Osteoblast (primary cell): ENCODE data around the gene UBE2J1. TPM values are rescaled to one million over a fixed set of nuclear protein-coding genes. Genes with fewer than 3 reads are reported as not detected.

Source experiments
- DNase-seq: peaks from one replicate; pipeline ENCODE4 v3.0.0; 2011; ENCODE audit warnings: low spot score, mixed read lengths; ENCODE audit not compliant: insufficient read length; ENCODE audit errors: missing footprints
- H2AFZ ChIP-seq: 2 replicates; pipeline ENCODE4 v1.6.0; 2011; ENCODE audit warnings: mild to moderate bottlenecking, low read length
- H3K27ac ChIP-seq: 2 replicates; pipeline ENCODE4 v1.5.1; 2011; ENCODE audit warnings: mild to moderate bottlenecking, low read depth, low read length, moderate library complexity
- H3K27me3 ChIP-seq: 2 replicates; pipeline ENCODE4 v1.6.0; 2012; ENCODE audit warnings: mild to moderate bottlenecking, control low read depth, inconsistent platforms, low read length, moderate library complexity; ENCODE audit not compliant: insufficient read depth
- H3K36me3 ChIP-seq: 2 replicates; pipeline ENCODE4 v1.5.1; 2011; ENCODE audit warnings: mild to moderate bottlenecking, low read length, control low read depth, moderate library complexity; ENCODE audit not compliant: insufficient read depth
- H3K4me1 ChIP-seq: 2 replicates; pipeline ENCODE4 v1.5.1; 2011; ENCODE audit warnings: mild to moderate bottlenecking, low read length, control low read depth, moderate library complexity; ENCODE audit not compliant: insufficient read depth
- H3K4me2 ChIP-seq: 2 replicates; pipeline ENCODE4 v1.6.0; 2011; ENCODE audit warnings: mild to moderate bottlenecking, low read length; ENCODE audit not compliant: insufficient read depth
- H3K4me3 ChIP-seq: fragments of 200-600 bp; sonication (generic); 3 replicates; pipeline ENCODE4 v1.5.1; 2012; ENCODE audit warnings: mild to moderate bottlenecking, low read length, inconsistent platforms; ENCODE audit not compliant: insufficient read depth
- H3K79me2 ChIP-seq: 2 replicates; pipeline ENCODE4 v1.6.0; 2012; ENCODE audit warnings: mild to moderate bottlenecking, low read length, control low read depth, inconsistent platforms; ENCODE audit not compliant: insufficient read depth
- H3K9me3 ChIP-seq: 2 replicates; pipeline ENCODE4 v1.5.1; 2011; ENCODE audit warnings: low read depth, low read length, control low read depth
- H4K20me1 ChIP-seq: 2 replicates; pipeline ENCODE4 v1.6.0; 2012; ENCODE audit warnings: mild to moderate bottlenecking, low read length, control low read depth; ENCODE audit not compliant: insufficient read depth
- CTCF ChIP-seq: IDR thresholded peaks from 2 replicates; pipeline ENCODE4 v1.5.1; 2011; ENCODE audit warnings: mild to moderate bottlenecking, low read depth, low read length, moderate library complexity; ENCODE audit errors: extremely low read depth
- total RNA-seq: library from RNA; depleted of rRNA; stranded (reverse); fragments of >200 nt; gene quantifications from 2 replicates; pipeline ENCODE4 v1.2.3, GENCODE V29; 2012

UBE2J1 gene
- total RNA-seq, 1 donor, result 44.5 TPM

GRCh38 chr6:89347825-89348224 lies 4.7 kb downstream of the UBE2J1 start:
- Histone ChIP-seq H3K4me2 (no peak overlapping the region), H3K27me3 (no peaks in the 10 kb centered on the region), H2AFZ (no peak overlapping the region), H4K20me1 (peaks cover 62% of the 10 kb centered on the region), H3K9me3 (no peaks in the 10 kb centered on the region), H3K36me3 (peaks cover 2% of the 10 kb centered on the region), H3K27ac (no peak overlapping the region), H3K4me3 (no peak overlapping the region), H3K79me2 (peaks cover 88% of the 10 kb centered on the region), H3K4me1 (peaks cover 22% of the 10 kb centered on the region)
- peak; percentile 83 for DNase-seq
- no peak for TF ChIP-seq CTCF

GRCh38 chr6:89346433-89346832 lies 6.1 kb downstream of the UBE2J1 start:
- no peak for TF ChIP-seq CTCF
- no peak overlapping the region for H3K4me3 ChIP-seq
- H3K9me3 ChIP-seq, result no peaks in the 10 kb centered on the region
- peaks cover 10% of the 10 kb centered on the region for H3K36me3 ChIP-seq
- H3K4me2 ChIP-seq, result no peak overlapping the region
- H4K20me1 ChIP-seq, result peaks cover 61% of the 10 kb centered on the region
- H3K79me2 ChIP-seq, result peaks cover 79% of the 10 kb centered on the region
- no peaks in the 10 kb centered on the region for H3K27me3 ChIP-seq
- peaks cover 21% of the 10 kb centered on the region for H3K4me1 ChIP-seq
- DNase-seq, result no peak
- no peak overlapping the region for H2AFZ ChIP-seq
- H3K27ac ChIP-seq, result no peak overlapping the region

GRCh38 chr6:89339565-89339964 lies 13.0 kb downstream of the UBE2J1 start:
- Histone ChIP-seq H4K20me1 (peaks cover 10% of the 10 kb centered on the region), H3K27me3 (no peaks in the 10 kb centered on the region), H3K27ac (no peak overlapping the region), H3K4me1 (no peaks in the 10 kb centered on the region), H2AFZ (no peak overlapping the region), H3K36me3 (peaks cover 50% of the 10 kb centered on the region), H3K9me3 (no peaks in the 10 kb centered on the region), H3K4me2 (no peak overlapping the region), H3K79me2 (peaks cover 11% of the 10 kb centered on the region), H3K4me3 (no peak overlapping the region)
- no peak for TF ChIP-seq CTCF
- no peak for DNase-seq

- Histone ChIP-seq H3K4me1 (no peaks in the 10 kb centered on the region), H3K79me2 (no peaks in the 10 kb centered on the region), H3K4me2 (no peak overlapping the region), H2AFZ (no peak overlapping the region), H4K20me1 (no peaks in the 10 kb centered on the region), H3K27me3 (no peaks in the 10 kb centered on the region), H3K27ac (no peak overlapping the region), H3K36me3 (peaks cover 54% of the 10 kb centered on the region), H3K9me3 (no peaks in the 10 kb centered on the region), H3K4me3 (no peak overlapping the region)
- TF ChIP-seq CTCF, result no peak
- no peak for DNase-seq
These were observed 17.4 kb downstream of the UBE2J1 start for GRCh38 chr6:89335164-89335563.
